ENCODE measurements around the gene TREML4.

TREML4 gene

GRCh38 chr6:41272591-41273240, 44.6 kb downstream of the TREML4 start:
- TF ChIP-seq ZNF426 (tag by site-specific recombination; IDR thresholded peaks at IDR 0.05) = no peak
- TF ChIP-seq, protein P1, sequence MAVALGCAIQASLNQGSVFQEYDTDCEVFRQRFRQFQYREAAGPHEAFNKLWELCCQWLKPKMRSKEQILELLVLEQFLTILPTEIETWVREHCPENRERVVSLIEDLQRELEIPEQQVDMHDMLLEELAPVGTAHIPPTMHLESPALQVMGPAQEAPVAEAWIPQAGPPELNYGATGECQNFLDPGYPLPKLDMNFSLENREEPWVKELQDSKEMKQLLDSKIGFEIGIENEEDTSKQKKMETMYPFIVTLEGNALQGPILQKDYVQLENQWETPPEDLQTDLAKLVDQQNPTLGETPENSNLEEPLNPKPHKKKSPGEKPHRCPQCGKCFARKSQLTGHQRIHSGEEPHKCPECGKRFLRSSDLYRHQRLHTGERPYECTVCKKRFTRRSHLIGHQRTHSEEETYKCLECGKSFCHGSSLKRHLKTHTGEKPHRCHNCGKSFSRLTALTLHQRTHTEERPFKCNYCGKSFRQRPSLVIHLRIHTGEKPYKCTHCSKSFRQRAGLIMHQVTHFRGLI (tag by site-specific recombination; IDR thresholded peaks at IDR 0.05) = no peak
- TF ChIP-seq ZNF211 (tag by site-specific recombination; IDR thresholded peaks at IDR 0.05; ENCODE audit: low read depth) = no peak
- TF ChIP-seq IKZF3 (tag by site-specific recombination; IDR thresholded peaks at IDR 0.05) = no peak
- TF ChIP-seq ZNF518A (tag by site-specific recombination; conservative IDR thresholded peaks at IDR 0.05; ENCODE audit: low read depth) = no peak
- no peak for TF ChIP-seq ZNF621 (tag by site-specific recombination; IDR thresholded peaks at IDR 0.05)
- TF ChIP-seq ZNF501 (tag by site-specific recombination; IDR thresholded peaks at IDR 0.05) = no peak
- no peak for TF ChIP-seq ZNF645 (tag by site-specific recombination; IDR thresholded peaks at IDR 0.05)
- no peak for TF ChIP-seq ZNF558 (tag by site-specific recombination; IDR thresholded peaks at IDR 0.05)
- TF ChIP-seq SCRT1 (tag by site-specific recombination; IDR thresholded peaks at IDR 0.05; ENCODE audit: borderline replicate concordance) = no peak
- no peak for TF ChIP-seq KLF9 (tag by site-specific recombination; IDR thresholded peaks at IDR 0.05; ENCODE audit: low read depth)
- TF ChIP-seq ZSCAN16 (tag by site-specific recombination; IDR thresholded peaks at IDR 0.05) = no peak
- Histone ChIP-seq H3K27ac (ENCODE audit: extremely low read depth, low read depth, low read length) (no peak overlapping the region), H3K36me3 (ENCODE audit: control insufficient read depth in 2 of 2, insufficient read depth in 1 of 2, low read length in 2 of 2) (no peaks in the 10 kb centered on the region), H3K4me3 (ENCODE audit: low read depth, low read length) (no peak overlapping the region), H3K4me1 (ENCODE audit: control insufficient read depth, insufficient read depth, low read length) (no peaks in the 10 kb centered on the region), H3K9me3 (ENCODE audit: control insufficient read depth, insufficient read depth, low read depth, low read length) (no peaks in the 10 kb centered on the region)
- CTCF ChIA-PET = interaction anchor here (0.5 to 1.2 kb wide), 3 partner anchors 15 to 47 kb away, joined by 3 to 4 read pairs (median 3); no protein-coding TSS in a partner anchor
- POLR2A ChIA-PET = no interaction called here

GRCh38 chr6:41273714-41274113, 45.6 kb downstream of the TREML4 start:
- POLR2A ChIA-PET = no interaction called here
- no peaks in the 10 kb centered on the region for H3K9me3 ChIP-seq (ENCODE audit: control insufficient read depth, insufficient read depth, low read depth, low read length)
- H3K4me3 ChIP-seq (ENCODE audit: low read depth, low read length) = no peak overlapping the region
- no peak for TF ChIP-seq ZNF560 (tag by site-specific recombination; IDR thresholded peaks at IDR 0.05; ENCODE audit: borderline replicate concordance)
- no peak for TF ChIP-seq ZNF707 (tag by site-specific recombination; IDR thresholded peaks at IDR 0.05)
- no peaks in the 10 kb centered on the region for H3K4me1 ChIP-seq (ENCODE audit: control insufficient read depth, insufficient read depth, low read length)
- no peak overlapping the region for H3K27ac ChIP-seq (ENCODE audit: extremely low read depth, low read depth, low read length)
- CTCF ChIA-PET = interaction anchor here (1.1 to 1.2 kb wide), 2 partner anchors 46 to 91 kb away, joined by 3 read pairs; no protein-coding TSS in a partner anchor
- no peaks in the 10 kb centered on the region for H3K36me3 ChIP-seq (ENCODE audit: control insufficient read depth in 2 of 2, insufficient read depth in 1 of 2, low read length in 2 of 2)
